GM21825 (cell line): Measurements from ENCODE around the gene DES.

ENCODE experiments used
- ATAC-seq: cut with Tn5 transposase; IDR thresholded peaks from one replicate; pipeline ENCODE4 v1.9.1; 2021; ENCODE audit warnings: mild to moderate bottlenecking, moderate library complexity; ENCODE audit not compliant: unreplicated experiment

Gene DES

DNA sequence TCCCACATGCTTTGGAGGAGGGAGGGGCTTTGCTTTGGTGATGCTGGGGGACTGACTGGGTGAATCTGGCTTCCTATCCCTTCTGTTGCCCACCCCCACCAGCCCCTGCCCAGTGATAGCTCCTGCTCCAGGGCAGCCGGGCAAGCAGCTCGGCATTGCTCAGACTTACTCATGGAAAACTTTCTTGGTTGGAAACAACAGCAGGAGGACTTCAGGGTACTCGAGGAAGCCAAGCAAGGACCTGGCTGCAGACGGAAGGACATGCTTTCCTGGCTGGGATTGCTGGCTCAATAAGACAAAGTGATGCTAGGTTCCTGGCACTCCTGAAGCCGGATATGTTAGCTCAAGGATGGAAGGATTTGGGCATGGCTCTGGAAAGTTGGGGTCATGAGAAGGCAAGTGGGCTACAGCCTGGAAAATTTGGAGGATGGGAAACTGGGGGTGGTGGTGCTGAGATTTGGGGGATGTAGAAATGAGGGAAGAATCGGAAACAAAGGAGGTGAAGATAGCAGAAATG is 19.6 kb downstream of the DES start:
- ATAC-seq = no peak

DNA sequence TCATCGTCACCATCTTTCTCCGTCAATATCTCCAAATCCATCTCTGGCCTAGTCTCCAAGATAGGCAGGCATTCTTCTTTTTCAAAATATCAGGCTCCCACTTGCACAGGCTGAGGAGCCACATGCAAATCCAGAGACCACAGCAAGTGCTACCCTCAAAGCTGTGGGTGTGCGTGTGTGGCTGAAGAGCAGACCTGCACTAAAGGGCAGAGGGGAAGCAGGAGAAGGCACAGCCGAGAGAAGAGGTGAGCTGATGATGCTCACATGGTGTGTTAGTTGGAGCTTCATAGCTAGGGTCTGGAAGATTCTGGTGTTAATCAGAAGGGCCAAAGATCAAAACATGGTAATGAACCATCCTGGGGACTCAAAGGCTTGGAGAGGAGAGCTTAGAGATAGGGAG is 20.3 kb downstream of the DES start:
- no peak for ATAC-seq

DNA sequence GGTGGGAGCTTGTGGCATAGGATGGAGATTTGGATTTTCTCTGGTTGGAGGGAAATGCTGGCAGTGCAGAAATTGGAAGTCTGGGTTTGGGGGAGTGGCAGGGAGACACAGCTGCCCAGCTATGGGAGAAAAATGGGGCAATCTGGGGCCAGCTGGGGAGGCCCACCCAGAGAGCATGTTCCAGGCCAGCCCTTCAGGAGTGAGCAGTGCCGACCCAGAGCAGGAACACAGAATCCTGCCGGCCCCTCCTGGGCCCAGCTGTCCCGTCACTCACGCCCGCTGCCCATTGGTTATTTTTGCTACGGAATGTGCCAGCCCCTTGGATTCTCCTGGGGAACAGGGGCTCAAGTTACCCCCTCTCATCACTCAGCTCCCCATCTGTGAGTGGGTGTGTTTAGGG is 21.3 kb downstream of the DES start:
- no peak for ATAC-seq

DNA sequence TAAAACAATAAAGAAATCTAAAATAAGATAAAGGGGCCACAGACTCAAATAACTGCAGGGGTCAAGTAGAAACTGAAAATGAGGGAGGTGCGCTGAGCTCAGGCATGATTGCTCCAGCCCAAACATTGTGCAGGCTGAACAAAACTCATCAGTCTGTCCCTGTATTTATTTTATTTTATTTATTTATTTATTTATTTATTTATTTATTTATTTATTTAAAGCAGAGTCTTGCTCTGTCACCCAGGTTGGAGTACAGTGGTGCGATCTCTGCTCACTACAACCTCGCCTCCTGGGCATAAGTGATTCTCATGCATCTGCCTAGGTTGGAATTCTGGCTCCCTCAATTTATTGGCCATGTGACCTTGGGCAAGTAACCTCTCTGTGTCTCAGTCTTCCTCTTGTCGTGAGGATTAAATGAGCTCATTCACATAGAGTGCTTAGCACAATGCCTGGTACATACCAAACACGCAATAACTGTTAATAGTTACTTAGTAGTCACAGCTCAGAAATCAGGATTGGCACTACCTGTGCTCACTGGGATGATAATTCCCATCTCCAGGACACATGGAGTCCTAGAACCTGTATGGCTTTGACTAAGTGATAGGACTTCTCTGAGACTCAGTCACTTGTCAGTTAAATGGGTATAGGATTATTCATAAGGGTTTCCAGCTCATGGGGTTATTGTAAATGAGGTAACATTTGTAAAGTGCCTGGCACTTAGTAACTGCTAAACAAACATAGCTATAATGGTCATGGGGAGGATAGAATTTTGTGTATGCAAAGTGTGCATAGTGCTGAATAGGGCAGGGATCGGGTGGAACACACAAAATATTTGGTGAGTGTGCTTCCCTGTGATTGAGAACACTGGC is 22.4 kb downstream of the DES start:
- ATAC-seq = no peak

DNA sequence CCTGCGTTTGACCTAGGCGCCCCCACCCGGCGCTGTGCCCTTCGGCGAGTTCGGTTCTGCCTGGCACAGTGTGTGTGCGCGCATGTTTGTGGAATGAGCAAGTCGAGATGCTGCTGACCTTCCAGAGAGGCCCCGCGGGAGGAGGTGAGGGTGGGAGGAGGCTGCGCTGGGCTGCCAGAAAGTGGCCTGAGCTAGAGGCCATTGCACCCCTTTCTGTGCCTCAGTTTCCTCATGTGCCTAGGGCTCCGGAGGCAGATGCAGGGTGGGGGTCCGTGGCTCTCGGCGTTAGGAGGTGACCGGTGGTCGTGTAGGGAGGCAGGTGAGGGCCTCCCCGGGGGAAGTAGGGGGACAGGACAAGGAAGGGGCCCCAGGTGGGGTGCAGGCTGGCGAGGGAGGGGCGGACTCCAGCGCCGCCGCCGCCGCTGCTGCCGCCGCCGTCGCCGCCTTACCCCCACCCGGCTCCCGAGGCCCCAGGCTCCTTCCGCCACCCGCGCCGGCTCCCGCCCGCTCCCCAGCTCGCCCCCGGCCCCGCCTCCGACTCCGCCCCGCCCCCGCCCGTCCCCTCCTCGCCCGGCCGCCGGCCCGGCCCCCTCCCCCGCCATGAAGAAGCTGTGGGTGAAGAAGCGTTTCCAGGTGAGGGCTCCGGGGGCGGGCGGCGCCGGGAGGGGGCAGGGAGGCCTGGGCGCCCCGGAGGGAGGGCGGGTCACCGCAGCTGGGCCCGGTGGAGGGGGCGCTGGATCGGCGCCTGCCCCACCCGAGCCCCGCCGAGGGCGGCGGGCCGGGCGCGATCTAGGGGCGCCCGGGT is 23.5 kb downstream of the DES start:
- ATAC-seq = no peak

DNA sequence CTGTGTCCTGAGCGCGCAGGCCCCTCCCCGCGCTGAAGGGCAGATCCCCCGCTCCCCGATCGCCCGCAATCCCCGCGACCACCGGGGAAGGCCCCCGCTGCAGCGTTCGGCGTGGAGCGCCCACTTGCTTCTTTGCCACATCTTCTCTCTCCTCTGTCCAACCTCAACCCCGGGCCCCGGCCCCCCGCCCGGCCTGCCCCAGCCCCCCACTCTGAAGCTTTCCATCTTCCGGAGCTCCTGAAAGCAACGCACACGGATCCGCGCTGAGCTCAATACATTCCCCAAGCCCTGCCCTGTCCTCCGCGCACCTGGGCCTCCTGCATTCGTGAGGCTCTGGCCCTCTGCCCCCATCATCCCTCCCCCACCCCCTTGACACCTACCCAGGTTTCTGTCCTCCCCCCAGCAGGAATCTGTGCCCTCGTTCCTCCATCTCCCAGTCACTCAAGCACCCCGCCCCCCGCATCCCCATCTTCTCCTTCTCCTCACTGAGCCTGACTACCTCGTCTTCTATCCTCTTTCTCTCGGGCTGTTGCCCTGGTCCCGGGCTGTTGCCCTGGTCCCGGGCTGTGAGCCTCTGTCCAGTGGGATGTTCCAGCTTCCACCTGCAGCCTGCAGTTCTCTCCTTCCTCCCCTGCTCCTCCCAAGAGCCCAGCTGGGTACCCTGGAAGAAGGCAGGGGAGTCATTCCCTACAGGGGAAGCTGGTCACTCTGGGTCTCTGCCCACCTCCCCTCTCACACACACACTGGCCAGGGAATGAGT is 24.3 kb downstream of the DES start:
- ATAC-seq = no peak

DNA sequence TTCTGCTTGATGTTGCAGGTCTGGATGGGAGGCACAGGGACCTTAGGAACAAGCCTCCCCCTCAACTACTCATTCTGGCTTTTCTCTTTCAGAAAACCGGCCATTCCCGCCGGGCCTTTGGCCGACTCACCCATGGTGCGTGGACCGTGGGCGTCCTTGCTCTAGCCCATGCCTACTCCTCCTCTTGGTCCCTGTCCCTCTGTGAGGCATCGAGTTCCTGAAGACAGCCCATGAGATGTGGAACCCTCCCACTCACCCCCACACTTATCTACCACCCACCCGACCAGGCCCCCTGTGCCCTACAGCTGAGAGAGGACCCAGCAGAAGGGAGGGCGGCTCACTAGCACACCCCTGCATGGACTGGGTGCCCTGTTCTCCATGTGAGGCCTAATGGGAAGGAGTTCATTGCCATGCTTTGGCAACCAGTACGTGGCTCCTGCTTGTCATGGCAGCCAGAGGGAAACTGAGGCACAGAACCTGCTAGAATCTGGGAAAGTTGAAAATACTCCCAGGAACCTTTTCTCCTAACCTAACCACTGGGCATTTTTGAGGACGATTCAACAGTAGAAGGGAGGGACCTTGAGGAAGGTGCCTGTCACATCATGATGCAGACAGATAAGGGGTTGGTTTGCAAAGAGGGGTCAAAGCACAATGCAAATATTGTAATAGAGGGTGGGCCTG is 25.0 kb downstream of the DES start:
- ATAC-seq = no peak

DNA sequence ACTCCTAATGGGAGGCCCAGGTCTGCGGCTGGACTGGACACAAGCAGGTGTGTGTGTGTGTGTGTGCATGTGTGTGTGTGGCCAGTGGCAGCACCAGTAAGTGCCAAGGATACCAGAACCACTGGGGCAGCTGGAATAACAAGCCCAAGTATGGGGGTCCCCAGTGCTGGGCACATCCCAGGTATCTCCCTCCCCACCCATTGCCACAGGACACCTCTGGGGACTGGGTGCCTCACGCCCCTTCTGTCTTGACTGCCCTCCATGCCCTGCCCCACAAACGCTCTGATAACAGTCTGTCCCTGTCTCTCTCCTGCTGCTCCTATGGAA is 25.5 kb downstream of the DES start:
- ATAC-seq = no peak

DNA sequence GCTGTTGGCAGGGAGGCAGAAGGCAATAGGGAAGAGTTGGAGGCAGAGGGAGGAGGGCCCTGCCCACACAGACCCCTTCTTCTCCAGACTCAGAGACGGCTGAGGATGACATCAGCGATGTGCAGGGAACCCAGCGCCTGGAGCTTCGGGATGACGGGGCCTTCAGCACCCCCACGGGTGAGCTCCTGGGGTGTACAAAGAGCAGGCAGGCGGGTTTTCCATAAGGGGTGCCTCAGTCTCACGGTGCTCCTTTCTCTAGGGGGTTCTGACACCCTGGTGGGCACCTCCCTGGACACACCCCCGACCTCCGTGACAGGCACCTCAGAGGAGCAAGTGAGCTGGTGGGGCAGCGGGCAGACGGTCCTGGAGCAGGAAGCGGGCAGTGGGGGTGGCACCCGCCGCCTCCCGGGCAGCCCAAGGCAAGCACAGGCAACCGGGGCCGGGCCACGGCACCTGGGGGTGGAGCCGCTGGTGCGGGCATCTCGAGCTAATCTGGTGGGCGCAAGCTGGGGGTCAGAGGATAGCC is 26.5 kb downstream of the DES start:
- no peak for ATAC-seq

DNA sequence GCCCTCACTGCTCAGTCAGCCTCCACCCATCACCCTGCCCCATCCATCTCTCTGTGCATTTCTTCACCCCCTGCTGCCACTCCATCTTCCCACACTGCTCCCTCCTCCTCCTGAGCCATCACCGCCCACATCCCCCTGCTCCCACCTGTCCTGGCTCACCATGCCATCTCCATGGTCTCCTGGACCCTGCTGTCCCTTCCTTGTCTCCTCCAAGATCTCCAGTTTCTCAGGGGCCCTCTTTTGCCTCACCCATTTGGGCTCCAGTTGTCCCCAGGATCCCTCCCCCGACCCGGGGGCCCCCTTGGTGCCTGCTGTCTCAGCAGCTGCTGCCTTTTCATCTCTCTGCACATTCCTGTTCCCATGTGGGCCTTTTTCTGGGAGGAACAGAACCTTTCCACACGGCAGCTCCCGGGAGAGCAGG is 27.1 kb downstream of the DES start:
- ATAC-seq = no peak

DNA sequence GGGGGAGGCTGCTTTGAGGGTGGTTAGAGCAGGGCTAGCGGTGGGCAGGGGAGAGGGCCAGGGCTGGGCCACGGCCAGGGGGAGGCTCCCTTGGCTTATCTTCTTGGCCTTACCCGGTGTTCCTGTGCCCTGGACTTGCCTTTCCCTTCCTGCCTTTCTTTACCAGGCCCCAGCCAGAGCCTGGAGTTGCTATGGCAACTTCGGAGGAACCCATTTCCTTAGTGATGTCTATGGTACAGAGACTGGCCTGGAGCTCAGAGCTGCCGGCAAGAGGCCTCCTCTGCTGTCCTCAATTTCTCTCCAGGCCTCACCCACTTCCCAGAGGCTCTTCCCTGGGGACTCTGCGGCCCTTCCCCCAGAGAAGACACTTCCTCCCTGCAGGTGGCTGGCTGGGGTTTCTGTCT is 27.9 kb downstream of the DES start:
- no peak for ATAC-seq

DNA sequence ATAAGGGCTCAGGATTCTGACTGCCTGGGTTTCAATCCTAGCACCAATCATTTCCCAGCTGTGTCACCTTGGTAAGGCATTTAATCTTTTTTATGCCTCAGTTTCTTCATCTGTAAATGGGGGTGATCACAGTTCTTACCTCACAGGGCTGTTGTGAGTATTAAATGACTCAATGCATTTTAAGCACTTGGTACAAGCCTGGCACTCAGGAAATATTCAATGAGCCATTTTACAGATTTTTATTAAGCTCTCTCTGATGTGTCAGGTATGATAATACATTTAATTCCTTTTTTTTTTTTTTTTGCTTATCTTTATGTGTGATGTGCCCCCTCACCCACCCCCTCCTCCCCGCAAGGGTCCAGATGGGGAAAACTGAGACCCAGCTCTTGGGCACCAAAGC is 28.5 kb downstream of the DES start:
- no peak for ATAC-seq

DNA sequence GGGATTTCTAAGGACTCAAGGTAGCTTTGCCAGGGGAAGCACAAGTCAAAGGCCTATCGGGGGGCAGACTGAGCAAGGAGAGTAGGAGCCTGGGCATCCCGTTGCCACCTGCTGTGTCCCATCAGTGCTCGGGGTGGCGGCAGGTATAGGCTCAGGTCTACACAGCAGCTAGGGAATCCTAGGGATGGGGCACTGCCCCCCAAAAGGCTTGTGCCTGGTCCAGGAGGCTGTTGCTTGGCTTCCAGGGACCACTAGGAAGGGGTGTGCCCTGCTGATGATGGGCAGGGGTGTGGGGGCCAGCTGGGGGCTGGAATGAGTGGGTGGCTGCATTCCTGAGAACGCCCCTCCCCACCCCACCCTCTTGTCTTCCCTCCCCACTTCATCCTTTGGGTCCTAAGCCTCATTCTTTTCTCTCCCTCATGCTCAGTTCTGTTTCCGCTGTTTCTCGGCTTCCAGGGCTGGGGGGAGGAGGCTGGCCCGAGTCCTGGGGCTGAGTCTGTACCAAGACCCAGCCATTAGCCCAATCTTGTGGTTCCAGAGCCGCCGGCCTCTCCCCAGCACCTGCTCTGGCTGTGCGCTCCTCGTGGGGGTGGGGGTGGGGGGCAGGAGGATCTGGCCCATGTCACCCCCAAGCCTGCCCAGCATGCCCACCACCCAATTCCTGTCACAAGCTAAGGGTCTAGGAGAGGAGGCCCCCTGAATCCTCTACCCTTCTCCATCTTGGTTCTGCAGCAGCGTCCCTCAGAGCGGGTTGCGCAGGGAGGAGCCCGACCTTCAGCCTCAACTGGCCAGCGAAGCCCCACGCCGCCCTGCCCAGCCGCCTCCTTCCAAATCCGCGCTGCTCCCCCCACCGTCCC is 29.3 kb downstream of the DES start:
- ATAC-seq = no peak

DNA sequence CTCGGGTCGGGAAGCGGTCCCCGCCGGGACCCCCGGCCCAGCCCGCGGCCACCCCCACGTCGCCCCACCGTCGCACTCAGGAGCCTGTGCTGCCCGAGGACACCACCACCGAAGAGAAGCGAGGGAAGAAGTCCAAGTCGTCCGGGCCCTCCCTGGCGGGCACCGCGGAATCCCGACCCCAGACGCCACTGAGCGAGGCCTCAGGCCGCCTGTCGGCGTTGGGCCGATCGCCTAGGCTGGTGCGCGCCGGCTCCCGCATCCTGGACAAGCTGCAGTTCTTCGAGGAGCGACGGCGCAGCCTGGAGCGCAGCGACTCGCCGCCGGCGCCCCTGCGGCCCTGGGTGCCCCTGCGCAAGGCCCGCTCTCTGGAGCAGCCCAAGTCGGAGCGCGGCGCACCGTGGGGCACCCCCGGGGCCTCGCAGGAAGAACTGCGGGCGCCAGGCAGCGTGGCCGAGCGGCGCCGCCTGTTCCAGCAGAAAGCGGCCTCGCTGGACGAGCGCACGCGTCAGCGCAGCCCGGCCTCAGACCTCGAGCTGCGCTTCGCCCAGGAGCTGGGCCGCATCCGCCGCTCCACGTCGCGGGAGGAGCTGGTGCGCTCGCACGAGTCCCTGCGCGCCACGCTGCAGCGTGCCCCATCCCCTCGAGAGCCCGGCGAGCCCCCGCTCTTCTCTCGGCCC is 30.1 kb downstream of the DES start:
- no peak for ATAC-seq

DNA sequence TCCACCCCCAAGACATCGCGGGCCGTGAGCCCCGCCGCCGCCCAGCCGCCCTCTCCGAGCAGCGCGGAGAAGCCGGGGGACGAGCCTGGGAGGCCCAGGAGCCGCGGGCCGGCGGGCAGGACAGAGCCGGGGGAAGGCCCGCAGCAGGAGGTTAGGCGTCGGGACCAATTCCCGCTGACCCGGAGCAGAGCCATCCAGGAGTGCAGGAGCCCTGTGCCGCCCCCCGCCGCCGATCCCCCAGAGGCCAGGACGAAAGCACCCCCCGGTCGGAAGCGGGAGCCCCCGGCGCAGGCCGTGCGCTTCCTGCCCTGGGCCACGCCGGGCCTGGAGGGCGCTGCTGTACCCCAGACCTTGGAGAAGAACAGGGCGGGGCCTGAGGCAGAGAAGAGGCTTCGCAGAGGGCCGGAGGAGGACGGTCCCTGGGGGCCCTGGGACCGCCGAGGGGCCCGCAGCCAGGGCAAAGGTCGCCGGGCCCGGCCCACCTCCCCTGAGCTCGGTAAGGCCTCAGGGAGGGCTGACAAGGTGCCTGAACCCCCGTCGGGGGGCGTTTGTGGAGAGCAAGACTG is 30.7 kb downstream of the DES start:
- ATAC-seq = no peak

DNA sequence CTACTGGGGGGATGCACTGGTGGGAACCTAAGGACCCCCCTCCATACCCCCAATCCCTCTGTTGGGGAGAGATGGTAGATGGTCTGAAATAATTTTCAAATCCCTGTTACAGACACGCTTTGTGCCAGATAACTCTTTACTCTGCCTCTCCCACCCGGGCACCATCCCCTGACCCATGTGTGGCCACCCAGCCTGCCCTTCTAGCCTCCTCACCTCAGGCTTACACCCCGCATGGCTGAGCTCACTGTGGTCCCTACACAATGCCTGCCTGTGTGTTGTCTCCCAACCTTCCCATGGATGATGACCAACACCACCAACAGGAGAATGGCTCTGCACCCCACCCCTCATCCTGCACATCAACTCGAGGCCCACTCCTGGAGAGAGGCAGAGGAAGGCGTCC is 31.4 kb downstream of the DES start:
- no peak for ATAC-seq

DNA sequence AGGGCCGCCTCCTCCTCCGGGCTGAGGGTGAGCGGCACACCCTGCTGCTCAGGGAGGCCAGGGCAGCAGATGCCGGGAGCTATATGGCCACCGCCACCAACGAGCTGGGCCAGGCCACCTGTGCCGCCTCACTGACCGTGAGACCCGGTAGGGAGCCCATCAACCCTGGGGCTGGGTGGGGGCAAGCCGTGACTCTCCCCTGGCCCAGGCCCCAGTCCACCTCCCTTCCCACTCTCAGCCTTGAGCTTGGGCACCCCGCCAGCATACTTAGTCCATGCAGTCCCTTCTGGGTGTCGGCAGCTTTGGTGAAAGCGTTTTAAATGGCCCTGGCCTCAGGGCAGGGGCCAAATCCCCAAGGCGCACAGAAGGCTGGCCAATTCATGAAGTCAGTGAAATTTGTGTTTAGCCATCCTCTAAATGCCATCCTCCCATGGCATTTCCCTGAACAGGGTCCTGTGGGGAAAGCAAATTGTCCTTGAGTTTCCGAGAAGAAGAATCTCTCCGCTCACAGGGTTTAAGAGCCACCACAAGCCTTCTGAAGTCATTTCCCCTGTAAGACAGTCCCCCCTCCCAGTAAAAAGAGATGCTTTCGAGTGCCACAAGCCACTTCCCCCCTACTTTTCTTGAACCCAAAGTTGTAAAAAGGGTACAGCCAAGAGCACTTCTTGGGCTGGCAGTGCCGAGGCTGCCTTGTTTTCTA is 33.6 kb downstream of the DES start:
- no peak for ATAC-seq
